Effector memory CD4-positive, alpha-beta T cell (primary cell): ENCODE results near the gene DLEU7.

Experiments used
- DNase-seq, 3 donors: peaks; one replicate each; pipeline ENCODE4 v3.0.0-alpha.2; 2020
- H3K27ac ChIP-seq: 2 replicates; pipeline ENCODE4 v1.7.0; 2013; ENCODE audit warnings: mild to moderate bottlenecking, low read length, moderate library complexity; ENCODE audit not compliant: insufficient read depth, poor library complexity, severe bottlenecking
- H3K27me3 ChIP-seq: replicated peaks from 2 replicates; pipeline ENCODE4 v1.7.0; 2013; ENCODE audit warnings: mild to moderate bottlenecking, low read length; ENCODE audit not compliant: insufficient read depth, control insufficient read depth, poor library complexity, severe bottlenecking
- H3K36me3 ChIP-seq: 2 replicates; pipeline ENCODE4 v1.7.0; 2013; ENCODE audit warnings: mild to moderate bottlenecking, low read length, moderate library complexity; ENCODE audit not compliant: control insufficient read depth, insufficient read depth
- H3K4me1 ChIP-seq: 2 replicates; pipeline ENCODE4 v1.7.0; 2013; ENCODE audit warnings: low read length, mild to moderate bottlenecking; ENCODE audit not compliant: control insufficient read depth, insufficient read depth, poor library complexity, severe bottlenecking
- H3K4me3 ChIP-seq: 2 replicates; pipeline ENCODE4 v1.7.0; 2013; ENCODE audit warnings: low read length, low read depth, mild to moderate bottlenecking; ENCODE audit not compliant: insufficient read depth, poor library complexity, severe bottlenecking
- H3K9me3 ChIP-seq: 2 replicates; pipeline ENCODE4 v1.7.0; 2013; ENCODE audit warnings: mild to moderate bottlenecking, low read length, moderate library complexity; ENCODE audit not compliant: control insufficient read depth

DLEU7 gene

GRCh38 chr13:50798923-50799322, 44.6 kb downstream of the DLEU7 start:
- H3K4me1 ChIP-seq = no peaks in the 10 kb centered on the region
- no peak for DNase-seq
- no peaks in the 10 kb centered on the region for H3K9me3 ChIP-seq
- no peaks in the 10 kb centered on the region for H3K27me3 ChIP-seq
- H3K27ac ChIP-seq = no peak overlapping the region
- no peak overlapping the region for H3K4me3 ChIP-seq
- H3K36me3 ChIP-seq = no peaks in the 10 kb centered on the region

DNA sequence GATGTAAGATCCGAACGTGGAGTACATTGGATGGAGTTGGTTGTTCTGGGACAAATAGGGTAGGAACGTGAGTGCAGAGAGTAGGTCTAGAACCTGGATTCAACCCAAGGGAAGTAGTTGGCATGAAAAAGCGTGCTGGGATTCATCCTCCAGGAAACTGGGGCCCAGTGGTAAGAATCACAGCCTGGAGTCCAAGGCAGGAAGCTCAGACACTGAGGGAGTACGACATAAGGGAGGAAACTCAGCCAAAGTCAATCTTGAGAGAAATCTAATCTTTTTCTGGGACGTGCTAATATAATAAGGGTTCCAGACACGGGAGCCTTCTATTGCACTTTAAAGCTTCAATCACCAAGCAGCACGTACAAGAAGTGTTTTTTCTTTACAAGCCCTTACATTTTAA, 46.4 kb downstream of the DLEU7 start:
- no peaks in the 10 kb centered on the region for H3K9me3 ChIP-seq
- no peak overlapping the region for H3K4me3 ChIP-seq
- no peaks in the 10 kb centered on the region for H3K27me3 ChIP-seq
- H3K27ac ChIP-seq = no peak overlapping the region
- no peak for DNase-seq
- H3K4me1 ChIP-seq = no peaks in the 10 kb centered on the region
- no peaks in the 10 kb centered on the region for H3K36me3 ChIP-seq

DNA sequence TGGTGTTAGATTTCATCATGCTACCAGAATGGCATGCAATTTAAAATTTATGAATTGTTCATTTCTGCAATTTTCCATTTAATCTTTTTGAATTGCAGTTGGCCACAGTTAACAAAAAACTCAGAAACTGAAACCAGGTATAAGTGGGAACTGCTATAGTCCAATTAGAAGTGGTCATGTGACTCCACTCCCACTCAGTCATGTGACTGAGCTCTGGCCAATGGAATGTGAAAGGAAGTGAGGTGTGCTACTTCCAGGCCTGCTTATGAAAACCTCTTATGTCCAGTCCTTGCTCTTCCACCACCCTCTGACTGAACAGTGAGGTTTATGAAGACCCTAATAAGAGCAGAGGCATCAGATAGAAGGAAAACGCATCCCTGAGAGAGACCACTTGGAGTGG, 47.0 kb downstream of the DLEU7 start:
- Histone ChIP-seq H3K36me3 (no peaks in the 10 kb centered on the region), H3K27ac (no peak overlapping the region), H3K4me3 (no peak overlapping the region), H3K9me3 (no peaks in the 10 kb centered on the region), H3K4me1 (no peaks in the 10 kb centered on the region), H3K27me3 (no peaks in the 10 kb centered on the region)
- no peak for DNase-seq

DNA sequence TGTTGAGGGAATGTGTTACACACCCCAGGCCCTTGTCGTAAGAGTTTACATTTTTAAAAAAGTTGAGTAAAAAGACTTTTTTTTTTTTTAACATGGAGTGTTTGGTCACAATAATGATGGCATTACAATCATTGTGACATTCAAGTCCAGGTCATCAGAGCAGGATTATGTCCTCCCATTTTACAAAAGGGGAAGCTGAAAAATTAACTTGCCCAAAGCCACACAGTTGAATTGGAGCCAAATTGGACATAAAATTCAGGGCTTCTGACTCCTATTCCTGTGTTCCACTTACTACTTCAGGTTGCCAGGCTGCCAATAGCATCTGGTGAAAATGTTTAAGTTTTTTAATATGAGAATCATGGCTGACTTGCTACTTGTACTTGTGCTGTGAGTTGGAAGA, 49.3 kb downstream of the DLEU7 start:
- Histone ChIP-seq H3K36me3 (no peaks in the 10 kb centered on the region), H3K27me3 (no peaks in the 10 kb centered on the region), H3K4me3 (no peak overlapping the region), H3K9me3 (no peaks in the 10 kb centered on the region), H3K4me1 (no peaks in the 10 kb centered on the region), H3K27ac (no peak overlapping the region)
- DNase-seq = no peak

- DNase-seq = no peak
- Histone ChIP-seq H3K4me3 (no peak overlapping the region), H3K36me3 (no peaks in the 10 kb centered on the region), H3K27me3 (no peaks in the 10 kb centered on the region), H3K27ac (no peak overlapping the region), H3K4me1 (no peaks in the 10 kb centered on the region), H3K9me3 (no peaks in the 10 kb centered on the region)
Observed at GRCh38 chr13:50793026-50793425, 50.5 kb downstream of the DLEU7 start.

DNA sequence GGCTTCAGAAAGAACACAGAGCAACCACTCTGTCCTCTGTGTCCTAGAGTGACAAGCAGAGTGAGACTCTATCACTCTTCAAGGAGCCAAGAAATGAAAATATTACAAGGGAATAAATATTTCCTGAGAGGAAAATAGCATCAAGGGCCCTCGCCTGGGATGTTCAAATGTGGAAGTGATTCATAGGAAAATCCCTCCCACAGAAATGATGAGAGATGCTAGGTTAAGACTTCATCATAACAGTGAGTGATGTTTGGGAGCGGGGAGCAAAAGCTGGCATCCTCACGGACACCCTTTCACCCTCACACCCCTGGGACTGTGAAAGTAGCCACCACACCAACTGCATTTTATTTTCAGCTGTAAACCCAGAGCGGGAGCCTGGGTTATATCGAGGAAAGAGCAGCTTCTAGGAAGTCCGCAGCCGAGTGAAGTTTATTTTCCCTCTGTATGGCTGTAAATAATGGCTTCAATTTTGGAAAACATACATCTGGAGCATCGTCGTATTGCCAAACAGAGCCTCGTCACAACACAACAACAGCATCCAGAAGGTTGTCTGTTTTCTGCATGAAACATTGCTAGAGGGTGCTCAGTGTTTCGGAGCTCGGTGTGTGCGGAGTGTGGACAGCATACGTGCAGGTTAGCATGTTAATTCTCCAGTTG, 54.8 kb downstream of the DLEU7 start:
- DNase-seq = no peak
- no peaks in the 10 kb centered on the region for H3K4me1 ChIP-seq
- no peaks in the 10 kb centered on the region for H3K9me3 ChIP-seq
- H3K36me3 ChIP-seq = no peaks in the 10 kb centered on the region
- no peak overlapping the region for H3K27ac ChIP-seq
- H3K4me3 ChIP-seq = no peak overlapping the region
- H3K27me3 ChIP-seq = no peaks in the 10 kb centered on the region

- DNase-seq = no peak
- Histone ChIP-seq H3K36me3 (no peaks in the 10 kb centered on the region), H3K27me3 (no peaks in the 10 kb centered on the region), H3K4me1 (no peaks in the 10 kb centered on the region), H3K27ac (no peak overlapping the region), H3K9me3 (no peaks in the 10 kb centered on the region), H3K4me3 (no peak overlapping the region)
Observed at GRCh38 chr13:50787316-50788195, 55.9 kb downstream of the DLEU7 start.

DNA sequence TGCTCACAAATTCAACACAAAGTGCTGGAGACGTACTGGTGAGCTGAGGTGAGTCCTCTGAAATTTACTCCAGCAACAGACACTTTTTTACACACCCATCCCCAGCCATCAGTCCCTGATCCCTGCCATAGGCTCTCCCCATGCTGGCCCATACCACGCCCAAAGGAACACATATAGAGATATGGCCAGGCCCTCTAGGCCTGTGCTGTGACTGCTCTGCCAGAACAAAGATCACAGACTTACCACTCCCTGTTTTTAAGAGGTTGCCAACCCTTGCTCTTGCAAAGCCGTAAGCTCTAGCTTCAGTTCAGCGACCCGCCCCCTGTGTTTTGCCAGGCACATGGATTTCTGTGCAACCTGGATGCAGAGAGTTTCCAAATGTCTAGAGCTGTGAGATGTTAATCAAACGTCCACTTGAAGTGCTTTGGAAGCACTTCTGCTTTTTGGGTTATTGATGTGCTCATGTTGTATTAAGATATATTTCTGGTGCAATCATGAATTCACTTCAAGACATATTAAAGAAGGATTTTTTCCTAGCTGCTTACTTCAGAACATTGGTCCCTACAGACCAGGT, 59.7 kb downstream of the DLEU7 start:
- DNase-seq = no peak
- Histone ChIP-seq H3K27ac (no peak overlapping the region), H3K4me3 (no peak overlapping the region), H3K36me3 (no peaks in the 10 kb centered on the region), H3K27me3 (no peaks in the 10 kb centered on the region), H3K9me3 (no peaks in the 10 kb centered on the region), H3K4me1 (no peaks in the 10 kb centered on the region)

- Histone ChIP-seq H3K36me3 (no peaks in the 10 kb centered on the region), H3K27ac (no peak overlapping the region), H3K4me1 (no peaks in the 10 kb centered on the region), H3K4me3 (no peak overlapping the region), H3K27me3 (no peaks in the 10 kb centered on the region), H3K9me3 (no peaks in the 10 kb centered on the region)
- no peak for DNase-seq
Observed at GRCh38 chr13:50783066-50783465, 60.4 kb downstream of the DLEU7 start.
